Subcutaneous abdominal adipose tissue (tissue), 5 donors: ENCODE results near the gene SRP19.

Experiments used
- H3K27ac ChIP-seq: one replicate; pipeline ENCODE4 v1.7.0; 2013; ENCODE audit warnings: low read depth, mild to moderate bottlenecking, inconsistent platforms, low read length, moderate library complexity
- H3K27me3 ChIP-seq, 5 donors: one replicate each; pipeline ENCODE4 v1.7.0; 2013; ENCODE audit warnings: low read length in 5 of 5, inconsistent platforms in 1 of 5; ENCODE audit not compliant: control insufficient read depth in 5 of 5, insufficient read depth in 4 of 5
- H3K36me3 ChIP-seq, 5 donors: one replicate each; pipeline ENCODE4 v1.7.0; 2013; ENCODE audit warnings: low read length in 5 of 5; ENCODE audit not compliant: control insufficient read depth in 5 of 5, insufficient read depth in 5 of 5
- H3K4me1 ChIP-seq, 5 donors: one replicate each; pipeline ENCODE4 v1.7.0; 2013; ENCODE audit warnings: low read length in 5 of 5, mild to moderate bottlenecking in 3 of 5, moderate library complexity in 1 of 5; ENCODE audit not compliant: control insufficient read depth in 5 of 5, insufficient read depth in 5 of 5
- H3K4me3 ChIP-seq, 5 donors: one replicate each; pipeline ENCODE4 v1.7.0; 2013; ENCODE audit warnings: low read length in 5 of 5, low read depth in 1 of 5
- H3K9ac ChIP-seq, 5 donors: one replicate each; pipeline ENCODE4 v1.7.0; 2013; ENCODE audit warnings: low read length in 5 of 5, mild to moderate bottlenecking in 4 of 5, moderate library complexity in 3 of 5
- H3K9me3 ChIP-seq, 5 donors: one replicate each; pipeline ENCODE4 v1.7.0; 2013; ENCODE audit warnings: low read length in 5 of 5; ENCODE audit not compliant: control insufficient read depth in 5 of 5
- donor health status: healthy.
- donor health status: healthy.
- donor health status: healthy.
- donor health status: healthy.
- donor health status: healthy.

Gene SRP19

DNA sequence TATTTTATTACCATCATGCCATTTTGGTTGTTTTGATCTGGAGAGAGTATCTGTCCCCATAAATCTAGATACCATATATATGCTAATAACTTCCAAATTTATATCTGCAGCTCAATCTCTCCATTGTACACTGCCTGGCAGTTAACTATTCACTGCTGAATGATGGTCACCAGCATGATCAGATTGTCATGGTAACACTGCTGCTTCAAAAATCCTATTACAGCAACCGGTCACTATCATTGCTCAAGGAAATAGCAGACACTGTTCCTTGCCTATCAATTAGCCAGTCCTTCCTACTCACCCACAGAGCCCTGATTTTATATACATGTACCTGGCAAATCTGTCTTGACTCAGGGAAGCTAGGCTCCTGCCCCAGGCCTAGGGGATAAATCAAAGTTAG, 49.4 kb downstream of the SRP19 start:
- peaks cover 0 to 21% (median 10%) of the 10 kb centered on the region in 5 donors for H3K4me1 ChIP-seq
- no peaks in the 10 kb centered on the region for H3K27me3 ChIP-seq
- H3K4me3 ChIP-seq = no peak overlapping the region
- peaks cover 11 to 43% (median 24%) of the 10 kb centered on the region in 5 donors for H3K36me3 ChIP-seq
- no peak overlapping the region for H3K9ac ChIP-seq
- no peaks in the 10 kb centered on the region for H3K9me3 ChIP-seq
- H3K27ac ChIP-seq = no peak overlapping the region

DNA sequence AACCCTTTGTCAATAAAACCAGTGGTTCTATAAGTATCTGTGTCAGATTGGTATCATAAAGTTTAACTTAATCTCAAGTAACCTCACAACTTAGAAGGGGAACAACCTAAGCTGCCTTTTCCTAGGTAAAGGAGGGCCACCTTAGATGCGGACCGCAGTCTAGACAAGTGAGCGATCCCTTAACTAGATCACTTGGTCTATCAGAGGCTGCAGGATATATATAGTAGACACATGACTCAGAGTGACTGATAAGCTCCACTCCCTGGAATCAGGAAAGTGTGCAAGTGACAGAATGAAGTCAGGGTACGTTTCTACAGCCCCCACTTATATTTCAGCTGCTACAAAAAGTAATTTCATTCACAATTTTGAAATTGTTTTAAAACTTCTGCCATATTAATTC, 53.5 kb downstream of the SRP19 start:
- H3K27ac ChIP-seq = peak overlapping the region; percentile 7
- H3K9ac ChIP-seq = peak overlapping the region in 1 of 5 donors; percentile 29
- no peak overlapping the region for H3K4me3 ChIP-seq
- H3K9me3 ChIP-seq = no peaks in the 10 kb centered on the region
- H3K4me1 ChIP-seq = peaks cover 0 to 37% (median 34%) of the 10 kb centered on the region in 5 donors
- no peaks in the 10 kb centered on the region for H3K27me3 ChIP-seq
- peaks cover 15 to 53% (median 32%) of the 10 kb centered on the region in 5 donors for H3K36me3 ChIP-seq

DNA sequence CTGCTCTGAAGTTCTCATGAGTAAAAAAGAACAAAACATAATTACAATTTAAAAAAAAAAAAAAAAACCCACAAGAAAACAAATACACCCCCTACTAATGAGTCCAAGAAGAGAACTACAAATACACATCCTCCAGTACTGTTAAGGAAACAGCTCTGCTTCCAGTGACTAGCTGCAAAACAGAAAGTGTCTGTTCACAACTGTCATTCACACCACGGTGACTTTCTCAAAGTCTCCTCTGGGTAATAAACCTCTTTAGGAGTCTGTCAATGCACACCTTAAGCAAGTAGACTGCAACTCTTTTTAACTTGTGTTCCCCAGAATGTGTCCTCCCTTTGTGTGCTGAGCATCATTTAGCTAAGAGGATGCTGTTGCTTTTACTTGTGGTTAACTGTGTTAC, 54.7 kb downstream of the SRP19 start:
- Histone ChIP-seq H3K36me3 (peaks cover 15 to 43% (median 26%) of the 10 kb centered on the region in 5 donors), H3K4me1 (peaks cover 0 to 50% (median 47%) of the 10 kb centered on the region in 5 donors), H3K4me3 (no peak overlapping the region), H3K9me3 (no peaks in the 10 kb centered on the region), H3K27me3 (no peaks in the 10 kb centered on the region), H3K27ac (peak overlapping the region; percentile 1), H3K9ac (no peak overlapping the region)

DNA sequence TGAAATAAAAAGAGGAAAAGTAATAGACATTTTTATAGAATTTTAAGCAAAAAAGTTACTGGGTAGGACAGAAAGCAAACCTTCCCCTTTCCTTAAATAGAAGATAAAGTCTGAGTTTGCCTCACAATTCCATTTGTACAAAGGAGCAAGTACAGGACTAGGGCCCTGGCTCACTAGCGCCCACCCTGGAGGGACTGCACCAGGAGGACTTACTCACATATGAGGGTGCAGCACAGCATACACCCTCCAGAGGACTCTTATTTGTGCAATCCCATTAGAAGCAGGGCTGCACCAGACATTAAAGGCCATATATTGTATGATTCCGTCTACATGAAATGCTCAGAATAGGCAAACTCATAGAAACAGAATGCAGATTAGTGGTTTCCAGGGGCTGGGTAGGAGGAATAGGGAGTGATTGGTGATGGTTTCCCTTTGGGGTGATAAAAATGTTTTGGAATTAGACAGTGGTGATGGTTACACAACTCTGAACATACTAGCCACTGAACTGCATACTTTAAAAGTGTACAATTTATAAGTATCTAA, 56.4 kb downstream of the SRP19 start:
- no peak overlapping the region for H3K4me3 ChIP-seq
- H3K27me3 ChIP-seq = no peaks in the 10 kb centered on the region
- peaks cover 0 to 54% (median 50%) of the 10 kb centered on the region in 5 donors for H3K4me1 ChIP-seq
- peaks cover 10 to 43% (median 26%) of the 10 kb centered on the region in 5 donors for H3K36me3 ChIP-seq
- H3K27ac ChIP-seq = peak overlapping the region; percentile 1
- no peak overlapping the region for H3K9ac ChIP-seq
- H3K9me3 ChIP-seq = no peaks in the 10 kb centered on the region

- Histone ChIP-seq H3K36me3 (peaks cover 10 to 43% (median 26%) of the 10 kb centered on the region in 5 donors), H3K9ac (peak overlapping the region in 1 of 5 donors; percentile 9), H3K4me1 (peaks cover 3 to 60% (median 53%) of the 10 kb centered on the region in 5 donors)
Observed at GRCh38 chr5:112918136-112918535, 57.0 kb downstream of the SRP19 start.

DNA sequence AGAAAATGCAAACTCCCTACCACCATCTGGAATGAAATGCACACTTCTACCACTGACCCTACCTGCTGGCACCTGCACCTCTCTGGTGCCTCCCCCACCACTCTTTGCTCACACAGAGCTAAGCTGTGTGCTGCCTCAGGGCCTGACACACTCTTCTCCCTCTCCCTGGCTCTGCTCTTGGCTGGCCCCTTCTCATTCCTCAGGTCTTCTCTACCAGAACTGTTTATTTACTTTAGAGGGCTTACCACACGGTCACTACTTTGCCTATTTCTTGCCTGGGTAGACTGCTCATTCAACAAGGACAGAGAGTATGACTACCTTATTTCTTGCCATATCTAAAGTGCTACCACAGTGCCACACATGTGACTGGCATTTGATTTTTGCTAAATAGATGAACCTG, 57.6 kb downstream of the SRP19 start:
- Histone ChIP-seq H3K4me1 (peaks cover 3 to 61% (median 56%) of the 10 kb centered on the region in 5 donors), H3K36me3 (peaks cover 10 to 43% (median 26%) of the 10 kb centered on the region in 5 donors), H3K4me3 (no peak overlapping the region), H3K9me3 (no peaks in the 10 kb centered on the region), H3K9ac (peak overlapping the region in 1 of 5 donors; percentile 9), H3K27me3 (no peaks in the 10 kb centered on the region), H3K27ac (no peak overlapping the region)

More at GRCh38 chr5:112918136-112918535, 57.0 kb downstream of the SRP19 start:
- H3K27me3 ChIP-seq = no peaks in the 10 kb centered on the region
- H3K9me3 ChIP-seq = no peaks in the 10 kb centered on the region
- H3K27ac ChIP-seq = no peak overlapping the region
- H3K4me3 ChIP-seq = peak overlapping the region in 1 of 5 donors; percentile 17
